GM23338 (cell line): ENCODE data around the gene C3orf85. TPM values are rescaled to one million over a fixed set of nuclear protein-coding genes. Genes with fewer than 3 reads are reported as not detected.

ENCODE experiments used
- ATAC-seq: fragments of 200-7000 bp; cut with Tn5 transposase; 3 replicates; pipeline ENCODE4 v1.9.1; 2020
- DNase-seq: peaks from one replicate; pipeline ENCODE4 v3.0.0-alpha.2; 2015; ENCODE audit warnings: low spot score
- H2AFZ ChIP-seq: fragments of 200-600 bp; sonication (generic); 2 replicates; pipeline ENCODE4 v1.8.0; 2016; ENCODE audit warnings: antibody characterized with exemption, mild to moderate bottlenecking, moderate library complexity
- H3F3A ChIP-seq: fragments of 200-600 bp; sonication (generic); replicated peaks from 2 replicates; pipeline ENCODE4 v1.8.0; 2017; ENCODE audit warnings: antibody characterized with exemption, mixed run types, low read depth
- H3K27ac ChIP-seq: fragments of 200-600 bp; sonication (generic); 2 replicates; pipeline ENCODE4 v1.6.1; 2016; ENCODE audit warnings: low read depth
- H3K27me3 ChIP-seq: fragments of 200-600 bp; sonication (generic); 2 replicates; pipeline ENCODE4 v1.8.0; 2016; ENCODE audit warnings: mild to moderate bottlenecking, mixed run types, moderate library complexity; ENCODE audit not compliant: insufficient read depth
- H3K36me3 ChIP-seq: fragments of 200-600 bp; sonication (generic); 2 replicates; pipeline ENCODE4 v1.8.0; 2016; ENCODE audit warnings: mild to moderate bottlenecking; ENCODE audit not compliant: insufficient read depth
- H3K4me1 ChIP-seq: fragments of 200-600 bp; sonication (generic); 2 replicates; pipeline ENCODE4 v1.8.0; 2016; ENCODE audit warnings: mild to moderate bottlenecking, moderate library complexity; ENCODE audit not compliant: insufficient read depth
- H3K4me2 ChIP-seq: fragments of 200-600 bp; sonication (generic); 2 replicates; pipeline ENCODE4 v1.7.1; 2017; ENCODE audit warnings: mixed run types
- H3K4me3 ChIP-seq: fragments of 200-600 bp; sonication (generic); 2 replicates; pipeline ENCODE4 v1.6.1; 2016; ENCODE audit warnings: mixed run types
- H3K79me2 ChIP-seq: fragments of 200-600 bp; sonication (generic); replicated peaks from 2 replicates; pipeline ENCODE4 v1.8.0; 2017; ENCODE audit warnings: mild to moderate bottlenecking; ENCODE audit not compliant: insufficient read depth
- H3K9me2 ChIP-seq: fragments of 200-600 bp; sonication (generic); 2 replicates; pipeline ENCODE4 v1.8.0; 2017; ENCODE audit not compliant: insufficient read depth
- H4K20me1 ChIP-seq: fragments of 200-600 bp; sonication (generic); replicated peaks from 2 replicates; pipeline ENCODE4 v1.8.0; 2017; ENCODE audit warnings: mild to moderate bottlenecking; ENCODE audit not compliant: insufficient read depth
- H3K27ac Mint-ChIP-seq: 2 replicates; pipeline ENCODE4 v1.8.0; 2020; ENCODE audit warnings: inconsistent platforms, mild to moderate bottlenecking, moderate library complexity, mixed read lengths
- H3K27me3 Mint-ChIP-seq: 3 replicates; pipeline ENCODE4 v1.8.0; 2022; ENCODE audit warnings: low read depth, mild to moderate bottlenecking, moderate library complexity, mixed read lengths, inconsistent platforms; ENCODE audit not compliant: insufficient read depth, poor library complexity
- H3K36me3 Mint-ChIP-seq: 3 replicates; pipeline ENCODE4 v1.8.0; 2021; ENCODE audit warnings: low read depth, mild to moderate bottlenecking, inconsistent platforms, moderate library complexity, mixed read lengths
- H3K4me1 Mint-ChIP-seq: 3 replicates; pipeline ENCODE4 v1.8.0; 2020; ENCODE audit warnings: mild to moderate bottlenecking, inconsistent platforms, mixed read lengths
- H3K4me3 Mint-ChIP-seq: 3 replicates; pipeline ENCODE4 v1.8.0; 2021; ENCODE audit warnings: moderate library complexity, mild to moderate bottlenecking, inconsistent platforms, mixed read lengths
- H3K9me3 Mint-ChIP-seq: 3 replicates; pipeline ENCODE4 v1.8.0; 2020; ENCODE audit warnings: moderate library complexity, mild to moderate bottlenecking, inconsistent platforms, mixed read lengths
- CREB1 ChIP-seq: fragments of 250-450 bp; sonication (Bioruptor Pico); IDR thresholded peaks from 2 replicates; pipeline ENCODE4 v1.5.0; 2020; ENCODE audit warnings: low read depth, mild to moderate bottlenecking, moderate library complexity
- CTCF ChIP-seq, 2 experiments: fragments of 200-600 bp in 1 of 2; sonication (generic) in 1 of 2; conservative IDR thresholded peaks; 2 replicates each; pipeline versions ENCODE4 v1.5.1 to v1.6.1; 2016 to 2017; ENCODE audit warnings: antibody characterized with exemption in 2 of 2, low read depth in 2 of 2, mild to moderate bottlenecking in 2 of 2, moderate library complexity in 1 of 2
- EZH2 ChIP-seq: fragments of 200-600 bp; sonication (generic); IDR thresholded peaks from one replicate; pipeline ENCODE4 v1.8.0; 2017; ENCODE audit warnings: antibody characterized with exemption, mild to moderate bottlenecking, low read depth; ENCODE audit not compliant: unreplicated experiment
- EZH2phosphoT487 ChIP-seq: fragments of 200-600 bp; sonication (generic); IDR thresholded peaks from one replicate; pipeline ENCODE4 v1.8.1; 2018; ENCODE audit warnings: antibody characterized with exemption; ENCODE audit not compliant: unreplicated experiment
- JUNB ChIP-seq: IDR thresholded peaks from one replicate; pipeline ENCODE4 v1.6.1; 2016; ENCODE audit warnings: antibody characterized with exemption; ENCODE audit not compliant: unreplicated experiment
- NANOG ChIP-seq: IDR thresholded peaks from 2 replicates; pipeline ENCODE4 v1.6.1; 2016; ENCODE audit warnings: antibody characterized with exemption, borderline replicate concordance
- POLR2AphosphoS5 ChIP-seq: IDR thresholded peaks from 2 replicates; pipeline ENCODE4 v1.6.1; 2016; ENCODE audit warnings: antibody characterized with exemption, low read depth
- REST ChIP-seq: IDR thresholded peaks from one replicate; pipeline ENCODE4 v1.6.1; 2018; ENCODE audit warnings: antibody characterized with exemption; ENCODE audit not compliant: unreplicated experiment
- STAT1 ChIP-seq: IDR thresholded peaks from one replicate; pipeline ENCODE4 v1.6.1; 2016; ENCODE audit warnings: antibody characterized with exemption; ENCODE audit not compliant: unreplicated experiment
- ZNF114 ChIP-seq: fragments of 250-450 bp; sonication (Bioruptor Pico); IDR thresholded peaks from 2 replicates; pipeline ENCODE4 v1.5.0; 2020; ENCODE audit warnings: mild to moderate bottlenecking, moderate library complexity
- ZNF331 ChIP-seq: fragments of 250-450 bp; sonication (Bioruptor Pico); IDR thresholded peaks from 2 replicates; pipeline ENCODE4 v1.5.0; 2020; ENCODE audit warnings: low read depth, mild to moderate bottlenecking, moderate library complexity
- ZNF462 ChIP-seq: fragments of 250-450 bp; sonication (Bioruptor Pico); IDR thresholded peaks from 2 replicates; pipeline ENCODE4 v1.5.0; 2020; ENCODE audit warnings: mild to moderate bottlenecking, moderate library complexity
- polyA plus RNA-seq: library from polyadenylated mRNA; unstranded; fragments of >200 nt; fragmentation: Nextera tagmentation; extraction: Ambion mirVana; gene quantifications from 2 replicates; pipeline ENCODE4 v1.2.1, GENCODE V29; 2016
- total RNA-seq: library from RNA; depleted of rRNA; stranded (reverse); fragments of >200 nt; shearing (Covaris generic); gene quantifications from 2 replicates; pipeline ENCODE4 v1.2.3, GENCODE V29; 2014
- TF ChIP-seq, protein P1 (sequence below): IDR thresholded peaks from 2 replicates; pipeline ENCODE4 v1.6.1; 2016; ENCODE audit warnings: antibody characterized with exemption

The C3orf85 gene
- total and polyA plus RNA-seq, 2 experiments from 2014 or later: not detected

- H3K36me3 ChIP-seq: no peaks in the 10 kb centered on the region
- no peak for ATAC-seq
- 0 out of 2 replicates have a peak, but pooled peaks cover under 1% of the 10 kb centered on the region for H3K4me1 ChIP-seq
- no peaks in the 10 kb centered on the region; the same call in 2 of the 3 replicates for H3K4me1 Mint-ChIP-seq
- no peaks in the 10 kb centered on the region for H3K9me2 ChIP-seq
- no peaks in the 10 kb centered on the region; the same call in 1 of the 2 replicates for H4K20me1 ChIP-seq
- H3K9me3 Mint-ChIP-seq: no peaks in the 10 kb centered on the region
- no peaks in the 10 kb centered on the region for H3F3A ChIP-seq
- no peaks in the 10 kb centered on the region for H3K27me3 Mint-ChIP-seq
- H3K36me3 Mint-ChIP-seq: no peaks in the 10 kb centered on the region
- no peak overlapping the region for H3K27ac Mint-ChIP-seq
- no peak overlapping the region for H3K4me2 ChIP-seq
- H3K27ac ChIP-seq: no peak overlapping the region
- TF ChIP-seq EZH2phosphoT487 (no peak), POLR2AphosphoS5 (no peak), REST (no peak), JUNB (no peak), ZNF331 (CRISPR knock-in tag) (no peak), ZNF462 (CRISPR knock-in tag) (no peak), NANOG (no peak), STAT1 (no peak), ZNF114 (no peak), EZH2 (no peak), CREB1 (CRISPR knock-in tag) (no peak), CTCF (conservative IDR thresholded peaks at IDR 0.05; ENCODE audit: low read depth in 2 of 2) (no peak)
- TF ChIP-seq, protein P1, sequence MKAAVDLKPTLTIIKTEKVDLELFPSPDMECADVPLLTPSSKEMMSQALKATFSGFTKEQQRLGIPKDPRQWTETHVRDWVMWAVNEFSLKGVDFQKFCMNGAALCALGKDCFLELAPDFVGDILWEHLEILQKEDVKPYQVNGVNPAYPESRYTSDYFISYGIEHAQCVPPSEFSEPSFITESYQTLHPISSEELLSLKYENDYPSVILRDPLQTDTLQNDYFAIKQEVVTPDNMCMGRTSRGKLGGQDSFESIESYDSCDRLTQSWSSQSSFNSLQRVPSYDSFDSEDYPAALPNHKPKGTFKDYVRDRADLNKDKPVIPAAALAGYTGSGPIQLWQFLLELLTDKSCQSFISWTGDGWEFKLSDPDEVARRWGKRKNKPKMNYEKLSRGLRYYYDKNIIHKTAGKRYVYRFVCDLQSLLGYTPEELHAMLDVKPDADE: no peak
- no peak overlapping the region for H3K4me3 Mint-ChIP-seq
- H3K4me3 ChIP-seq: no peak overlapping the region
- no peaks in the 10 kb centered on the region for H3K27me3 ChIP-seq
- H3K79me2 ChIP-seq: no peaks in the 10 kb centered on the region
- DNase-seq: no peak
- H2AFZ ChIP-seq: peak overlapping the region; percentile 6; the same call in 1 of the 2 replicates
Measured at GRCh38 chr3:109176726-109177125, 40.2 kb downstream of the C3orf85 start.
